Brain microvascular endothelial cell (primary cell): ENCODE measurements around the gene EFTUD2.

Experiments
- DNase-seq: peaks from one replicate; pipeline ENCODE4 v3.0.0-alpha.2; 2020
- H3K27ac ChIP-seq: fragments of 250-450 bp; sonication (Bioruptor Pico); 2 replicates; pipeline ENCODE4 v1.5.1; 2020; ENCODE audit warnings: mild to moderate bottlenecking, moderate library complexity
- H3K27me3 ChIP-seq: fragments of 250-450 bp; sonication (Bioruptor Pico); replicated peaks from 2 replicates; pipeline ENCODE4 v1.5.1; 2020; ENCODE audit warnings: mild to moderate bottlenecking
- H3K36me3 ChIP-seq: fragments of 250-450 bp; sonication (Bioruptor Pico); replicated peaks from 2 replicates; pipeline ENCODE4 v1.5.1; 2020; ENCODE audit warnings: mild to moderate bottlenecking
- H3K4me3 ChIP-seq: 2 replicates; pipeline ENCODE4 v1.5.1; 2011; ENCODE audit warnings: low read depth, mild to moderate bottlenecking, control low read depth, low read length, moderate library complexity
- CTCF ChIP-seq: IDR thresholded peaks from 2 replicates; pipeline ENCODE4 v1.5.1; 2011; ENCODE audit warnings: low read depth, mild to moderate bottlenecking, moderate library complexity, low read length, control low read depth, inconsistent platforms; ENCODE audit errors: missing control alignments
- in situ Hi-C: cut with HindIII; loops from 2 replicates; pipeline ENCODE4 v1.10.0; 2017; ENCODE audit warnings: low sequenced_read_pairs, low pct_ligation_motif_present

The EFTUD2 gene

GRCh38 chr17:44927696-44928095 lies 28.5 kb upstream of the EFTUD2 start:
- Histone ChIP-seq H3K36me3 (no peaks in the 10 kb centered on the region), H3K4me3 (no peak overlapping the region), H3K27me3 (no peaks in the 10 kb centered on the region), H3K27ac (no peak overlapping the region)
- in situ Hi-C loops: no loop called here
- no peak for TF ChIP-seq CTCF
- no peak for DNase-seq

- TF ChIP-seq CTCF: no peak
- Histone ChIP-seq H3K27me3 (no peaks in the 10 kb centered on the region), H3K27ac (no peak overlapping the region), H3K4me3 (no peak overlapping the region), H3K36me3 (no peaks in the 10 kb centered on the region)
- DNase-seq: no peak
- in situ Hi-C loops: no loop called here
These were observed 27.7 kb upstream of the EFTUD2 start for GRCh38 chr17:44926821-44927525.

DNA sequence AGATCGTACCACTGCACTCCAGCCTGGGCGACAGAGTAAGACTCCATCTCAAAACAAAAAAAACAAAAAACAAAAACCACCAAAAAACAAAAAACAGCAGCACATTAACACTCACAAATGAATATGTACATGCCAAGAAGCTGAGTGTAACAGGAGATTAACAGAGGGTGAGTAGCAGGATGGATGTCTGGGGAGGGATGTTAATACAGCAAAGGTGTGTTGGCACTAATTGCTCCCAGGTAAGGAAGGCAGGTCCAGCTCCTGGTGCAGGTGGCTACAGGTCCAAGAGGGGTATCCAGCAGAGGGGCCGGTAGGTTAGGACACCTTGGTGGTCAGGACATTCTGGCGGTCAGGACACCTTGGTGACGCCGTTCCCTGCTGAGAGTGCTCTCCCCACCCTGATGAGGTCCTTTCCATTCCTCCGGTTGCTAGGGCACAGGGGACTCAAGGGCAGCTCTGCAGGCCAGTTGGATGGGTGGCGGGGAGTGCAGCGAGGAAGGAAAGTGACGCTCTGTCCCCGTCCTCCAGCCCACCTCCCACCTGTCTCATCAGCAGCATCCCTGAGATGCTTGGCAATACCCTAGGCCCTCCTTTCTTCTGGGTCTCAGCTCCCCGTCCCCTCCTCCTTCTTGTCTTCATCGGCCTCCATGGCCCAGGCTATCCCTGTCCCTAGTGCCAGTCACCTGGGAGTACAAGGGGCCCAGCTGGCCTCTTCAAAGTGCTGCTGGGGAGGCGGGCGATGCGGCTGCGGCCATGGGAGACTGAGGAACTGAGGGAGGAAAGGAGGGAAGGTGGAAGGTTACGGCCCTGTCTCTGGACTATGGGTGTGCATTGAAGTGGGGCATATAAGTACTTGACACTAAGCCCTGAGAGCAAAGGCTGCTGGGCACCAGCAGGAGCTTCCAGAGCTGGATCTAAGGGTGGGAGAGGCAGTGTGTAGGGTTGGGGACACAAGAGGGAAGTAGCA lies 26.8 kb upstream of the EFTUD2 start:
- Histone ChIP-seq H3K27me3 (no peaks in the 10 kb centered on the region), H3K4me3 (no peak overlapping the region), H3K36me3 (no peaks in the 10 kb centered on the region), H3K27ac (no peak overlapping the region)
- in situ Hi-C loops: no loop called here
- no peak for DNase-seq
- TF ChIP-seq CTCF: no peak

DNA sequence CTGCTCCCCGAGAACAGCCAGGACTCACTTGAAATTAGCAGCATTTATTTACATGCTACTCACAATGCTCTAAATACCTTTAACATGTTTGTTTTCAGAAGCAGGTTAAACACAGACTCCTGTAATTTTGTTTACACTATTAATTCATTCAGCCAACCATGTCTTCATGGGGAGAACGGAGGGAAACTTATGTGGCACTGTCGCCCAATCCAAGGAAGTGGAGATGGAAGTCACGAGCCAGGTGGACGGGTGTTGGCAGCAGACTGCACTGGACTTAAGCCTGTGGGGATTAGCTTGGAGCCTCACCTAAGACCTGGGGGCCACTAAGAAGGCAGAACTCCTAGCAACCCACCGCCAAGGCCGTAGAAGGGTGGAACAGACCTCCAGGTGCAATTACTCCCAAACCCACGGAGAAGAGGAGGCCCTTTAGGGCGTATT lies 24.9 kb upstream of the EFTUD2 start:
- no peak for DNase-seq
- no peak overlapping the region for H3K4me3 ChIP-seq
- no peaks in the 10 kb centered on the region for H3K27me3 ChIP-seq
- H3K36me3 ChIP-seq: no peaks in the 10 kb centered on the region
- in situ Hi-C loops: loop anchor here (25.0 kb wide), 1 partner anchor 88 kb away; no protein-coding TSS in a partner anchor
- no peak for TF ChIP-seq CTCF
- H3K27ac ChIP-seq: no peak overlapping the region

DNA sequence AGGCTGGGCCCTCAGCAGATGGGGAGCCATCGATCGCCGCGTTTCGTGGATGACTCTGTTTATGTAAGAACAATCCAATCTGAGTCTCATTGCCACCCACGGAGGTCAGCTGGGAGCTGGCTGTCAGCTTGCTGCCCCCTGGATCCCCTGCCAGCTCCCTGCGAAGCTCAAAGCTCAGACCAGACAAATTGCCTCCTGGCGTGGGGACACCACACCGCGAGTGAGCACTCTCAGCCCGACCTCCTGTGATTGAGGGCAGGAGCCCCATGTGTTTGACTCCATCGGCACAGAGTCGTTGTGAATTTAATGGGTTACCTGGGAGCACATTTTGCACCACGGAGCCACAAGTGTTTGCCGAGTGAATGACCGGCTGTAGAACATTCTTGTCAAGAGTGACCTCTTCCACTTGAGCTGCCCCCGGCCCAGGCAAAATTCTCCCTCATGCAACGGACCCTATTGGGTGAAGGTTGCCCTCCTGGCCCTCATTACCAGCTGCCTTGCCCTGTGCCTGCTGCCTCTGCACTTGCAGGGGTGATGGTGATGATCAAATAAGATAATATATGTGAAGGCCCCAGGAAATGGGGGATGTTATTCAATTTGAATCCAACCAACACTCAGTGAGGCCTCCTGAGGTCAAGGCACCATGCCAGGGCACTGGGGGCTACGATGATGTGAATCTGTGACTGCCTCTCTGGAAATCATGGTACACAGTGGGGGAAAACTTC lies 23.7 kb upstream of the EFTUD2 start:
- no peak for TF ChIP-seq CTCF
- no peaks in the 10 kb centered on the region for H3K36me3 ChIP-seq
- no peak for DNase-seq
- in situ Hi-C loops: loop anchor here (25.0 kb wide), 1 partner anchor 89 kb away; no protein-coding TSS in a partner anchor
- no peak overlapping the region for H3K4me3 ChIP-seq
- no peaks in the 10 kb centered on the region for H3K27me3 ChIP-seq
- H3K27ac ChIP-seq: no peak overlapping the region
